Fibroblast of the aortic adventitia (primary cell): ENCODE results near the gene SYNPO2L. TPM values are rescaled to one million over a fixed set of nuclear protein-coding genes. Genes with fewer than 3 reads are reported as not detected.

Source experiments
- DNase-seq: peaks from one replicate; pipeline ENCODE4 v3.0.0-alpha.2; 2010; ENCODE audit warnings: low read depth
- H3K4me3 ChIP-seq: 2 replicates; pipeline ENCODE4 v1.5.1; 2011; ENCODE audit warnings: low read depth, mild to moderate bottlenecking, control low read depth, low read length, moderate library complexity
- total RNA-seq: library from RNA; depleted of rRNA; stranded (reverse); fragments of >200 nt; gene quantifications from 2 replicates; pipeline ENCODE4 v1.2.3, GENCODE V29; 2012; ENCODE audit warnings: low replicate concordance
- TF ChIP-seq, protein P1 (sequence below): IDR thresholded peaks from 2 replicates; pipeline ENCODE4 v1.5.1; 2011; ENCODE audit warnings: mild to moderate bottlenecking, low read length, control low read depth, inconsistent platforms; ENCODE audit not compliant: insufficient read depth

The SYNPO2L gene
- total RNA-seq, 1 donor, result not detected

DNA sequence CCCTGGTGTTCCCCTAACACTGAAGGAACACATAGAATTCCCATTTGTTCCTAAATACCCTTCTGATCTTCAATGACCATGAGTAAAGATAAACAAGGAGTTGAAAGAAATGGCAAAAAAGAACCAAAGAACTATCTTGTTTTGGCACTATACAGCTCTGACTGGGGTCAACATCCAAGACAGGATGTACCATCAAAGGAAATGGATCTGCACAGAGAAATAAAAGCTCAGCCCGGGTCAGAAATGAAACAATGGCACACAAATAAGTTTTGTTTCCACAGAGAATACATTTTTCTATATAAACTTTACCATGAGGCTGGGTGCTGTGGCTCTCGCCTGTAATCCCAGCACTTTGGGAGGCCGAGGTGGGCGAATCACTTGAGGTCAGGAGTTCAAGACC, 46.7 kb downstream of the SYNPO2L start:
- H3K4me3 ChIP-seq, result no peak overlapping the region
- DNase-seq, result no peak
- TF ChIP-seq, protein P1, sequence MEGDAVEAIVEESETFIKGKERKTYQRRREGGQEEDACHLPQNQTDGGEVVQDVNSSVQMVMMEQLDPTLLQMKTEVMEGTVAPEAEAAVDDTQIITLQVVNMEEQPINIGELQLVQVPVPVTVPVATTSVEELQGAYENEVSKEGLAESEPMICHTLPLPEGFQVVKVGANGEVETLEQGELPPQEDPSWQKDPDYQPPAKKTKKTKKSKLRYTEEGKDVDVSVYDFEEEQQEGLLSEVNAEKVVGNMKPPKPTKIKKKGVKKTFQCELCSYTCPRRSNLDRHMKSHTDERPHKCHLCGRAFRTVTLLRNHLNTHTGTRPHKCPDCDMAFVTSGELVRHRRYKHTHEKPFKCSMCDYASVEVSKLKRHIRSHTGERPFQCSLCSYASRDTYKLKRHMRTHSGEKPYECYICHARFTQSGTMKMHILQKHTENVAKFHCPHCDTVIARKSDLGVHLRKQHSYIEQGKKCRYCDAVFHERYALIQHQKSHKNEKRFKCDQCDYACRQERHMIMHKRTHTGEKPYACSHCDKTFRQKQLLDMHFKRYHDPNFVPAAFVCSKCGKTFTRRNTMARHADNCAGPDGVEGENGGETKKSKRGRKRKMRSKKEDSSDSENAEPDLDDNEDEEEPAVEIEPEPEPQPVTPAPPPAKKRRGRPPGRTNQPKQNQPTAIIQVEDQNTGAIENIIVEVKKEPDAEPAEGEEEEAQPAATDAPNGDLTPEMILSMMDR, result no peak

DNA sequence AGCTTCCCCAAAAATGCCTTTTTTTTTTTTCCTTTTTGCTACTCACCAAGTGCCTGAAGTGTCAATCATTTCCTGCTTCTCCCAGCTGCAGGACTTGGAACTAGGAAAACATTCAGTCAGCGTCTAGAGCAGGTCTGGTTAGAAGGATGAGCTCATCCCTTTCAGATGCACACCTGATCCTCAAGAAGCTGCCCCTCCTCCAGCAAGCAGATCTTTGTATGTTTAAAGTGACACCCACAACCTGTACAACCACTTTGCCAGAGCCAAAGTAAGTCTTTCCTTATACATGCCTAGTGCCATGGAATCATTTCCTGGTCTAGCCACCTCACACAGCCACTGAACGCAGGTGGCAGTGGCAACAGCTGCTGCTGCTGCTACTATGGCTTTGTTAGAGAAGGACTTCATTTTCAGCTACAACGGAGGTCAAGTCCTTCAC, 54.3 kb downstream of the SYNPO2L start:
- no peak overlapping the region for H3K4me3 ChIP-seq
- DNase-seq, result no peak
- TF ChIP-seq, protein P1, result no peak

DNA sequence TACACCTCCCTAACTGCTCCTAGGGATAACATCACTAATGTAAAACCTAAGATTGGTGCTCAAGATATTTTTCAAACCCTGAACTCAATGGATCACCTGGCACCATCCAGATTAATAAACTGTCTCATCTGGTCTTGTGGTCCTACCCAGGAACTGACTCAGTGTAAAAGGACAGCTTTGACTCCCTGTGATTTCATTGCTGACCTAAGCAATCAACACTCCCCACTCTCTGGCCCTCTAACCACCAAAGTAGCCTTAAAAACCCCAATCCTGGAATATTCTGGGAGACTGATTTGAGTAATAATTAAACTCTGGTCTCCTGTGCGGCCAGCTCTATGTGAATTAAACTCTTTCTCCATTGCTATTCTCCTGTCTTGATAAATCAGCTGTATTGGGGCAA, 58.5 kb downstream of the SYNPO2L start:
- no peak overlapping the region for H3K4me3 ChIP-seq
- TF ChIP-seq, protein P1, result no peak
- no peak for DNase-seq

Other genes with a start within 250 kb of the SYNPO2L start
- gene ANXA7, start 242.0 kb downstream of the SYNPO2L start, total RNA-seq, result 47.5 and 158 TPM in 2 replicates
- 2.5 and 3.8 TPM in 2 replicates for gene MSS51, start 222.5 kb downstream of the SYNPO2L start, total RNA-seq
- gene PPP3CB, start 160.0 kb downstream of the SYNPO2L start, total RNA-seq, result 45.5 and 49.2 TPM in 2 replicates
- gene USP54, start 64.7 kb downstream of the SYNPO2L start, total RNA-seq, result 10.4 and 14.8 TPM in 2 replicates
- gene MYOZ1, start 14.6 kb downstream of the SYNPO2L start, total RNA-seq, result not detected in 2 replicates
- 2.9 and 4.3 TPM in 2 replicates for gene AGAP5, start 42.1 kb upstream of the SYNPO2L start, total RNA-seq
- gene SEC24C, start 88.3 kb upstream of the SYNPO2L start, total RNA-seq, result 21.9 and 45.2 TPM in 2 replicates
- gene CHCHD1, start 126.0 kb upstream of the SYNPO2L start, total RNA-seq, result 12.9 and 20.9 TPM in 2 replicates
- 38.8 and 48.9 TPM in 2 replicates for gene ZSWIM8, start 129.6 kb upstream of the SYNPO2L start, total RNA-seq
- 14.7 and 19.5 TPM in 2 replicates for gene NDST2, start 155.6 kb upstream of the SYNPO2L start, total RNA-seq
- gene CAMK2G, start 218.5 kb upstream of the SYNPO2L start, total RNA-seq, result 25.8 and 31.2 TPM in 2 replicates